ENCODE measurements around the gene CAMK1D.

Gene CAMK1D

DNA sequence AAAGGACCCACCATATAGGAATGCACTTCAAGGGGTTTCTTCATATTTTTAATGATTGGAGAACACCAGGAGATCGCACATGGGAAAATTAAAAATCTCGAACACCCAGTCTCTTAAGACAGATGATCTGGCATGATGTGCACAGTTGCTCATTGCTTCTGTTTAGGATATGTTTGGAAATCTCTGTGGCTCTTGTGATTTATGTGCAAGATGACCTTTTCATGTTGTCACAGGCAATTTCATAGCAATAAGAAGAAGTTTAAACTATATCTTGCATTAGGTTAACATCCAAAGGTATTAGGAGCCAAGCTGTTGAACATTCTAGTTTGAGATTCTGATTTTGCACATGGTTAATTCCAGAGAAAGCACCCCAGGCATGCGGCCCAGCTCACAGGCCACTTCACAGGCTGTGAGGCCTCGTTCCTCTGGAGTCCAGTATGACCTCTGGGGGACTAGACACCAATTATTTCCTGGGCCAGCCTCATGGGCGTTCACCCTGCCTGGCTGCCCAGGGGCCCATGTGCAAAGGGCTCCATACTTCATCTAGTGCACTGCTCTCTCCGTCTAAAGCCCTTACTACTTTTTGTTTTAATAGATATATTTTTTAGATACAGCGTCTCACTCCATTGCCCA, 28.4 kb downstream of the CAMK1D start:
- no peak for DNase-seq

- DNase-seq, result no peak
Observed at GRCh38 chr10:12380999-12381398, 31.7 kb downstream of the CAMK1D start.

- DNase-seq, result no peak
Observed at GRCh38 chr10:12381536-12382156, 32.3 kb downstream of the CAMK1D start.

GRCh38 chr10:12382157-12382548, 32.8 kb downstream of the CAMK1D start:
- DNase-seq, result no peak

GRCh38 chr10:12382956-12383531, 33.7 kb downstream of the CAMK1D start:
- no peak for DNase-seq

GRCh38 chr10:12384906-12385305, 35.6 kb downstream of the CAMK1D start:
- DNase-seq, result no peak

- no peak for DNase-seq
Observed at GRCh38 chr10:12387561-12388210, 38.3 kb downstream of the CAMK1D start.

DNA sequence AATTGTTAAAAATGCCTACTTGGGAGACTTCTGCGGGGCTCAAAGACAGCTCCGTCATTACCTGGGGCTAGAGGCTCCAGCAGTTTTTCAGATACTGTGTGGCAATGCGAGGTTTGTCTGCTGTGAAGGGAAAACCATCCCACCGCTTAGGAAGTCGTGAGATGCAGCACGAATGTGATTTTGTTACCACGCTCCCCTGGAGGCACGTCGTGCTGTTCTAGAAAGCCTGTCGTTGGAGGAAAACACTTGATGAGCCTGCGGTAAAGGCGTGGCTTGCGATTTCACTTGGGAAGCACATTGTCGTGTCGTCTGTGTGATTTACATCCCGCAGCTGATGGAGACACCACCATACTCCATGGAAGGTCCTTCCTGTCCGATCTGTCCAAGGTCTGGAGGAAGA, 39.3 kb downstream of the CAMK1D start:
- DNase-seq, result no peak

- no peak for DNase-seq
Observed at GRCh38 chr10:12389154-12389734, 39.9 kb downstream of the CAMK1D start.

- no peak for DNase-seq
Observed at GRCh38 chr10:12390733-12391132, 41.4 kb downstream of the CAMK1D start.

DNA sequence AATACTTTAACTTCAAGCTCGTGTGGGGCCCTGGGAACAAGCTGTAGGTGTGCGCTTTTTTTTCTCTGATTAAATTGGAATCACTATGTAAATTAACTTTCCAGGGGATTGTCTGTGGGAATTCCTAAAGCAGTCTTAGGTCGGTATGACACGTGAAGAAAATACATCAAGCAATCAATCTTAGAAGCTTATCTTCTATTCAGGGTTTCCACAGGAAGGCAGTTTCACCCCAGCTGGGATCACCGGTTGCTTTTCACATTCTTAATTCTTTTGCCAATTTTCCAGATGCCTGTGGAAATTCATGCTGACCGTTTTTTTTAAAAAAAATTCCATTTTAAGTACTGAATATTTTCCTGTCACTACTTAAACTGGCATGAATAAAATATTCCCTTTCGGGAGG, 41.9 kb downstream of the CAMK1D start:
- DNase-seq, result no peak

- no peak for DNase-seq
Observed at GRCh38 chr10:12393831-12394230, 44.5 kb downstream of the CAMK1D start.

- DNase-seq, result no peak
Observed at GRCh38 chr10:12394241-12395033, 45.1 kb downstream of the CAMK1D start.

GRCh38 chr10:12396093-12396492, 46.7 kb downstream of the CAMK1D start:
- DNase-seq, result no peak

GRCh38 chr10:12396567-12396966, 47.2 kb downstream of the CAMK1D start:
- no peak for DNase-seq

DNA sequence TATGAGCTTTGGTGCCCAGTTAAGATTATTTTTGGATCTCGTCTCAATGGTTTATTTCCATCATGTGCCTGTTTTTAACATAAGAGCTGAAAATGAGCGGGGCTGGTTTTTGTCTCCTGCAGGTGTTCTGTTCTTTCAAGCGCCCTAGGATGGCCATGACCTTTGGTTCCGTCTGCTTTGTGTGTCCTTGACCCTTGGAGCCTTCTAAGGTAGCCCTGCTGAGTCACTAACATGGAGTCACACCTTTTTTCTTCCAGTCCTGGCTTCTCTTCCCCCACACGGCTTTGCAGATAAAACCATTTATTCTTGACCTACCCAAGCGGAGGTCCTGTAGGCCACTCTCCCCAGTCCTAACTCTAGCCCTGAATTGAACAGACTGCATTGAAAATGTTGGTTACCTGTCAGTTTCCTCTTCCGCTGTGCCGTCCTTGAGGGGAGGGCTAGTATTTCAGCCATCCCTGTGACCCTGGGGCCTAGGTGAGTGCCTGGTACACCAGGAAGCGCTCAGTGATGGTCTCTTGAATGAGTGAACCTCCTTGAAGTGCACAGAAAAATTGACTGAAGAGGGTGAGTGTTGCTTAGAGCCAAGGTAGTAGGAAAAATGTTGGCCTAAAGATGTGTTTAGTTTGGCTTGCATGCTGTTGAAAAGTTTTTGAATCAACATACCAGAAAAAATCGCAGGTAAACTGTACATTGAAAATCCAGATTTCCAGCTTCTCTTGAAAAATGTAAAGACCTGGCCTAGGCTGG, 48.0 kb downstream of the CAMK1D start:
- DNase-seq, result no peak

GRCh38 chr10:12397941-12398340, 48.6 kb downstream of the CAMK1D start:
- no peak for DNase-seq

GRCh38 chr10:12400266-12400931, 51.1 kb downstream of the CAMK1D start:
- DNase-seq, result no peak

- DNase-seq, result no peak
Observed at GRCh38 chr10:12401466-12401865, 52.1 kb downstream of the CAMK1D start.

DNA sequence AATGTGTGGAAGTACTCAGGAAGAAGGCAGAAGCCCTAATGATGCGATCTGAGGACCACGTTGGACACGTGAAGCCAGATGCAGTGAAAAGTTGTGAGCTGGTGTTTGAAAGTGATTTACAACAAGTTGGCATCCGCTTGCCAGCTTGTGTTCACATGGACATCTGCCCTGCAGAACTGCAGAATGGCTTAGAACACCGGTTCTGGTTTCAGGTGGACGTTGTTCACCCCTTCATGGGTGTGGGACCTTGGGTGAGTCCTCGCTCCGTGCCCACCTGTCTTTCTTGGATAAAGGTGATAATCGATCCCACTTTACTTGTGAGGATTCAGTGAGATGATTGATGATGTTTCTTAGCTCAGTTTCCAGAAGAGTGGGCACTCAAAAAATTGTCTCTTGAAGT, 53.8 kb downstream of the CAMK1D start:
- DNase-seq, result no peak

Data from activated naive CD4-positive, alpha-beta T cell (primary cell).